H1 (cell line): ENCODE results near the gene GJC2. TPM values are rescaled to one million over a fixed set of nuclear protein-coding genes. Genes with fewer than 3 reads are reported as not detected.

Experiments used
- CTCF ChIA-PET: fragments of 300-600 bp; sonication (Branson Sonifier 250); formaldehyde crosslinking; loops from one replicate; lab custom pipeline; 2021; ENCODE audit not compliant: partially characterized antibody; lab: Charles Lee
- POLR2A ChIA-PET: fragments of 300-600 bp; sonication (Branson Sonifier 250); formaldehyde crosslinking; loops from one replicate; lab custom pipeline; 2021; ENCODE audit warnings: inconsistent platforms; ENCODE audit not compliant: partially characterized antibody; lab: Charles Lee
- DNase-seq, 2 experiments: peaks; one replicate each; pipeline versions ENCODE4 v3.0.0 to v3.0.0-alpha.2; 2010 to 2022; ENCODE audit warnings: low spot score in 2 of 2, low read depth in 1 of 2, mixed read lengths in 1 of 2
- FAIRE-seq: peaks from 2 replicates; lab custom pipeline; 2011; peaks lifted over from hg19 to GRCh38; lab: Jason Lieb, UNC
- H2AFZ ChIP-seq: 2 replicates; pipeline ENCODE4 v1.8.1; 2012; ENCODE audit warnings: low read length, inconsistent platforms
- H2AK5ac ChIP-seq: 2 replicates; pipeline ENCODE4 v1.6.1; 2013; ENCODE audit warnings: low read depth, low read length
- H2BK120ac ChIP-seq: replicated peaks from 2 replicates; pipeline ENCODE3; 2013; ENCODE audit warnings: low read depth, low read length, inconsistent platforms
- H2BK12ac ChIP-seq: 2 replicates; pipeline ENCODE4 v1.6.1; 2013; ENCODE audit warnings: low read depth, low read length
- H2BK15ac ChIP-seq: 2 replicates; pipeline ENCODE4 v1.6.1; 2013; ENCODE audit warnings: low read length
- H2BK20ac ChIP-seq: 2 replicates; pipeline ENCODE4 v1.6.1; 2013; ENCODE audit warnings: low read length
- H2BK5ac ChIP-seq: 2 replicates; pipeline ENCODE4 v1.6.1; 2013; ENCODE audit warnings: low read depth, low read length
- H3K14ac ChIP-seq: 2 replicates; pipeline ENCODE4 v1.6.1; 2013; ENCODE audit warnings: inconsistent platforms; ENCODE audit not compliant: insufficient read length
- H3K18ac ChIP-seq: 2 replicates; pipeline ENCODE4 v1.6.1; 2013; ENCODE audit warnings: low read length; ENCODE audit errors: extremely low read depth
- H3K23ac ChIP-seq: 2 replicates; pipeline ENCODE4 v1.6.1; 2013; ENCODE audit warnings: inconsistent platforms; ENCODE audit not compliant: insufficient read length
- H3K23me2 ChIP-seq: 2 replicates; pipeline ENCODE4 v1.6.1; 2013; ENCODE audit warnings: low read depth, low read length
- H3K27ac ChIP-seq: 2 replicates; pipeline ENCODE4 v1.6.1; 2011; ENCODE audit warnings: low read depth, low read length, inconsistent platforms
- H3K27me3 ChIP-seq, 4 experiments: replicated peaks in 1 of 4; 1 replicate in 1 of 4; 2 replicates in 3 of 4; pipeline versions ENCODE4 v1.6.1 to v1.8.1; 2011 to 2013; ENCODE audit warnings: low read length in 3 of 4, mild to moderate bottlenecking in 3 of 4, inconsistent platforms in 2 of 4, mixed read lengths in 2 of 4, moderate library complexity in 1 of 4; ENCODE audit not compliant: control insufficient read depth in 3 of 4, insufficient read depth in 3 of 4; ENCODE audit errors: extremely low read depth in 1 of 4
- H3K36me3 ChIP-seq, 4 experiments: 2 replicates each; pipeline versions ENCODE4 v1.6.1 to v1.8.1; 2011 to 2013; ENCODE audit warnings: mild to moderate bottlenecking in 4 of 4, low read length in 3 of 4, moderate library complexity in 2 of 4, control low read depth in 1 of 4, inconsistent platforms in 1 of 4; ENCODE audit not compliant: insufficient read depth in 4 of 4, control insufficient read depth in 2 of 4
- H3K4ac ChIP-seq: replicated peaks from 2 replicates; pipeline ENCODE3; 2013; ENCODE audit warnings: low read length, low read depth, mixed read lengths, inconsistent platforms; ENCODE audit not compliant: insufficient read length
- H3K4me1 ChIP-seq, 4 experiments: replicated peaks in 1 of 4; 1 replicate in 1 of 4; 2 replicates in 3 of 4; pipeline versions ENCODE4 v1.6.1 to v1.8.1; 2011 to 2013; ENCODE audit warnings: low read length in 3 of 4, inconsistent platforms in 2 of 4, mixed read lengths in 1 of 4; ENCODE audit not compliant: insufficient read depth in 4 of 4, control insufficient read depth in 3 of 4
- H3K4me2 ChIP-seq, 2 experiments: 2 replicates each; pipeline versions ENCODE4 v1.6.1 to v1.8.1; 2011 to 2013; ENCODE audit warnings: low read depth in 2 of 2, low read length in 2 of 2, control low read depth in 1 of 2, inconsistent platforms in 1 of 2, mild to moderate bottlenecking in 1 of 2; ENCODE audit not compliant: insufficient read depth in 1 of 2
- H3K4me3 ChIP-seq, 4 experiments: fragments of 200-600, 300-600 bp in 1 of 4; sonication (generic), shearing (Covaris generic), sonication (Bioruptor Twin) in 1 of 4; 2 replicates each; pipeline versions ENCODE4 v1.5.1 to v1.8.1; 2011 to 2016; ENCODE audit warnings: low read length in 4 of 4, low read depth in 3 of 4, control low read depth in 2 of 4, inconsistent platforms in 2 of 4, mild to moderate bottlenecking in 2 of 4, mixed read lengths in 1 of 4, moderate library complexity in 1 of 4; ENCODE audit not compliant: insufficient read depth in 2 of 4; ENCODE audit errors: extremely low read depth in 1 of 4
- H3K56ac ChIP-seq: replicated peaks from 2 replicates; pipeline ENCODE3; 2013; ENCODE audit warnings: low read depth, mild to moderate bottlenecking, mixed read lengths, low read length, inconsistent platforms; ENCODE audit not compliant: insufficient read length
- H3K79me1 ChIP-seq: 2 replicates; pipeline ENCODE4 v1.6.1; 2013; ENCODE audit warnings: low read depth, low read length, control low read depth
- H3K79me2 ChIP-seq, 2 experiments: 2 replicates each; pipeline versions ENCODE4 v1.6.1 to v1.8.1; 2012 to 2013; ENCODE audit warnings: low read length in 2 of 2, mild to moderate bottlenecking in 2 of 2, inconsistent platforms in 1 of 2; ENCODE audit not compliant: insufficient read depth in 2 of 2, control insufficient read depth in 1 of 2
- H3K9ac ChIP-seq, 4 experiments: replicated peaks in 1 of 4; 1 replicate in 1 of 4; 2 replicates in 3 of 4; pipeline versions ENCODE4 v1.6.1 to v1.8.1; 2011 to 2013; ENCODE audit warnings: low read depth in 3 of 4, low read length in 3 of 4, control low read depth in 2 of 4, mild to moderate bottlenecking in 2 of 4, moderate library complexity in 2 of 4, inconsistent platforms in 1 of 4; ENCODE audit errors: extremely low read depth in 1 of 4
- H3K9me3 ChIP-seq, 2 experiments: 2 replicates each; pipeline versions ENCODE4 v1.6.1 to v1.8.1; 2012 to 2013; ENCODE audit warnings: mild to moderate bottlenecking in 2 of 2, moderate library complexity in 2 of 2, control low read depth in 1 of 2, inconsistent platforms in 1 of 2, low read depth in 1 of 2, low read length in 1 of 2, mixed read lengths in 1 of 2; ENCODE audit not compliant: insufficient read depth in 2 of 2
- H4K20me1 ChIP-seq, 2 experiments: replicated peaks in 1 of 2; 2 replicates each; pipeline versions ENCODE3 to v1.8.1; 2011 to 2013; ENCODE audit warnings: inconsistent platforms in 2 of 2, low read length in 2 of 2, mild to moderate bottlenecking in 1 of 2; ENCODE audit not compliant: insufficient read depth in 2 of 2, control insufficient read depth in 1 of 2
- H4K5ac ChIP-seq: 2 replicates; pipeline ENCODE4 v1.6.1; 2013; ENCODE audit warnings: low read length, low read depth, mixed read lengths, inconsistent platforms; ENCODE audit not compliant: insufficient read length
- H4K8ac ChIP-seq: 2 replicates; pipeline ENCODE4 v1.8.0; 2013; ENCODE audit warnings: mild to moderate bottlenecking, moderate library complexity, low read length, inconsistent platforms; ENCODE audit not compliant: insufficient read depth; ENCODE audit errors: extremely low read depth
- H4K91ac ChIP-seq: replicated peaks from 2 replicates; pipeline ENCODE3; 2013; ENCODE audit warnings: low read length, mixed read lengths, inconsistent platforms; ENCODE audit not compliant: insufficient read length
- ASH2L ChIP-seq: fragments of 200-600, 300-600 bp; sonication (generic); IDR thresholded peaks from one replicate; pipeline ENCODE4 v1.7.1; 2017; ENCODE audit warnings: low read length
- GABPA ChIP-seq: IDR thresholded peaks from 2 replicates; pipeline ENCODE4 v1.6.1; 2011; ENCODE audit warnings: mild to moderate bottlenecking, low read length, moderate library complexity, borderline replicate concordance; ENCODE audit not compliant: insufficient read depth
- GTF2F1 ChIP-seq: IDR thresholded peaks from 2 replicates; pipeline ENCODE4 v1.6.1; 2012; ENCODE audit warnings: low read depth, low read length, improper control_type of control experiment, borderline replicate concordance
- HDAC6 ChIP-seq: IDR thresholded peaks from one replicate; pipeline ENCODE4 v1.7.1; 2012; ENCODE audit warnings: low read depth, mild to moderate bottlenecking, inconsistent platforms, low read length, moderate library complexity
- KDM1A ChIP-seq: fragments of 200-600, 300-600 bp; sonication (generic); IDR thresholded peaks from 2 replicates; pipeline ENCODE4 v1.7.1; 2016; ENCODE audit warnings: mild to moderate bottlenecking, low read length, borderline replicate concordance
- KDM5A ChIP-seq: fragments of 200-600 bp; IDR thresholded peaks from 2 replicates; pipeline ENCODE4 v1.7.1; 2012; ENCODE audit warnings: mild to moderate bottlenecking, low read length, inconsistent platforms, mixed read lengths
- RFX5 ChIP-seq: IDR thresholded peaks from 2 replicates; pipeline ENCODE4 v1.6.1; 2011; ENCODE audit warnings: low read depth, low read length, improper control_type of control experiment, borderline replicate concordance
- SP2 ChIP-seq: IDR thresholded peaks from 2 replicates; pipeline ENCODE4 v1.6.1; 2012; ENCODE audit warnings: mild to moderate bottlenecking, low read length, inconsistent platforms
- TAF1 ChIP-seq: IDR thresholded peaks from 2 replicates; pipeline ENCODE4 v1.6.1; 2011; ENCODE audit warnings: mild to moderate bottlenecking, low read depth, low read length
- TAF7 ChIP-seq: optimal IDR thresholded peaks from 2 replicates; pipeline ENCODE3; 2011; ENCODE audit warnings: low read depth, mild to moderate bottlenecking, inconsistent platforms, low read length, moderate library complexity, borderline replicate concordance
- ZNF274 ChIP-seq: IDR thresholded peaks from 2 replicates; pipeline ENCODE4 v1.7.0; 2012; ENCODE audit warnings: low read length, borderline replicate concordance; ENCODE audit errors: extremely low read depth
- WGBS, 2 experiments: shearing (Covaris generic) in 1 of 2; methylation state at CpG; one replicate each; pipeline versions ENCODE4 v1.1.6 to v1.1.7; 2013 to 2015; ENCODE audit warnings: low lambda C conversion rate in 2 of 2, mixed read lengths in 2 of 2, inconsistent platforms in 1 of 2, low coverage in 1 of 2, missing lambda C conversion rate in 1 of 2; ENCODE audit not compliant: insufficient replicate concordance in 2 of 2, insufficient coverage in 1 of 2, insufficient read length in 1 of 2; ENCODE audit errors: extremely low coverage in 1 of 2, missing lambda C conversion rate in 1 of 2; 5-methylcytosine and 5-hydroxymethylcytosine counted together
- polyA plus RNA-seq, 7 experiments: library from polyadenylated mRNA; depleted of rRNA in 3 of 7; stranded (reverse) in 5 of 7; unstranded in 2 of 7; fragments of >200 nt in 5 of 7; fragments of 200-250 nt in 2 of 7; gene quantifications; 1 replicate in 5 of 7; 2 replicates in 1 of 7; 4 replicates in 1 of 7; pipeline versions ENCODE4 v1.2.1 to v1.2.3, GENCODE V29; 2011 to 2013; ENCODE audit warnings: missing spikeins in 2 of 7, mixed read lengths in 2 of 7
- total RNA-seq: library from RNA; stranded (reverse); fragmentation: NEBNext Ultra II Directional; extraction: Animal tissue kit (Norgen Biotek cat#: 25700); gene quantifications from 2 replicates; pipeline ENCODE4 v1.2.1, GENCODE V29; 2021
- TF ChIP-seq, protein P1 (sequence below): IDR thresholded peaks from 2 replicates; pipeline ENCODE4 v1.6.1; 2011; ENCODE audit warnings: low read length, improper control_type of control experiment
- TF ChIP-seq, protein P2 (sequence below): IDR thresholded peaks from 2 replicates; pipeline ENCODE4 v1.6.1; 2012; ENCODE audit warnings: inconsistent platforms

The GJC2 gene
- total and polyA plus RNA-seq, 2 of the 8 experiments (the other 6 are each of a cell fraction or from before 2014, with no cell fraction given) = 0.17 to 0.54 TPM

DNA sequence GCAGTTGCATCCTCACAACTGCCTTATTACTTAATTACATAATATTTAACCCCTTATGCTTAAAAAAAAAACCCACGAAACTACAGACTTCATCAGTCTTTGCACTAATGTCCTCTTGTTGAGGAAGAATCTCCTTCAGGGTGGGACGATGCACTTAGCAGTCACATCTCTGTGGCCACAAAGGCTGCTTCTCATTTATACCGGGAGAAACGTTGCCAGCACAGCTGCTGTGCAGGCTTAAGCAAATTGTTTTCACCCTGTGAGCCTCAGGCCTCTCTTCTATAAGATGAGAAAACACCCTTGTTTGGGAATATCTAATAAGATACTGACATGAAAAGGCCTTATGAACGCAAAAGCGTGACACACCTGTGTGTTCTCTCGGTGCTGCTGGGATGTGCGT lies 55.2 kb downstream of the GJC2 start:
- POLR2A ChIA-PET = interaction anchor here (1.6 kb wide), 1 partner anchor 32 kb away, joined by 4 read pairs; no protein-coding TSS in a partner anchor
- peaks cover 0 to 3% (median 0%) of the 10 kb centered on the region in 4 experiments; a peak in 2 of 7 replicates for H3K4me1 ChIP-seq
- 79% methylated on average over 8 of the region's 8 CpGs; no CpG with 5 or more reads in 1 of the 2 experiments for WGBS, 2 experiments
- no peak overlapping the region for H3K23ac ChIP-seq
- peaks cover 0 to 2% of the 10 kb centered on the region in 2 experiments for H4K20me1 ChIP-seq
- H2AK5ac ChIP-seq = no peak overlapping the region
- H3K27me3 ChIP-seq = peaks cover 0 to 15% (median 4%) of the 10 kb centered on the region in 4 experiments; a peak in 2 of 7 replicates
- CTCF ChIA-PET = interaction anchor here (0.8 to 1.6 kb wide), 6 partner anchors 14 to 66 kb away, joined by 3 to 5 read pairs (median 3); no protein-coding TSS in a partner anchor
- H3K79me1 ChIP-seq = no peaks in the 10 kb centered on the region
- DNase-seq (no peak), FAIRE-seq (no peak)
- no peak overlapping the region for H3K18ac ChIP-seq
- no peak overlapping the region for H2BK20ac ChIP-seq
- H3K79me2 ChIP-seq = no peaks in the 10 kb centered on the region
- no peak overlapping the region for H3K4me2 ChIP-seq
- H3K9me3 ChIP-seq = peaks cover under 1 to 10% of the 10 kb centered on the region in 2 experiments; a peak in 1 of 4 replicates
- H3K14ac ChIP-seq = no peak overlapping the region
- no peak overlapping the region for H4K5ac ChIP-seq
- no peak overlapping the region for H3K27ac ChIP-seq
- H2BK5ac ChIP-seq = no peak overlapping the region
- no peak overlapping the region for H3K9ac ChIP-seq
- H2AFZ ChIP-seq = no peak overlapping the region
- no peak overlapping the region for H2BK120ac ChIP-seq
- no peak overlapping the region for H3K4ac ChIP-seq
- H2BK15ac ChIP-seq = no peak overlapping the region
- H3K4me3 ChIP-seq = no peak overlapping the region
- no peak overlapping the region for H3K56ac ChIP-seq
- no peak overlapping the region for H4K8ac ChIP-seq
- no peaks in the 10 kb centered on the region for H3K36me3 ChIP-seq
- no peaks in the 10 kb centered on the region; the same call in 1 of the 2 replicates for H3K23me2 ChIP-seq
- H4K91ac ChIP-seq = no peak overlapping the region
- H2BK12ac ChIP-seq = no peak overlapping the region
- TF ChIP-seq KDM1A (no peak), GABPA (no peak), HDAC6 (no peak), RFX5 (no peak), TAF7 (no peak), ASH2L (no peak), GTF2F1 (no peak), KDM5A (no peak), ZNF274 (no peak), TAF1 (no peak), SP2 (no peak)
- TF ChIP-seq, protein P1, sequence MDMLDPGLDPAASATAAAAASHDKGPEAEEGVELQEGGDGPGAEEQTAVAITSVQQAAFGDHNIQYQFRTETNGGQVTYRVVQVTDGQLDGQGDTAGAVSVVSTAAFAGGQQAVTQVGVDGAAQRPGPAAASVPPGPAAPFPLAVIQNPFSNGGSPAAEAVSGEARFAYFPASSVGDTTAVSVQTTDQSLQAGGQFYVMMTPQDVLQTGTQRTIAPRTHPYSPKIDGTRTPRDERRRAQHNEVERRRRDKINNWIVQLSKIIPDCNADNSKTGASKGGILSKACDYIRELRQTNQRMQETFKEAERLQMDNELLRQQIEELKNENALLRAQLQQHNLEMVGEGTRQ = no peak
- TF ChIP-seq, protein P2, sequence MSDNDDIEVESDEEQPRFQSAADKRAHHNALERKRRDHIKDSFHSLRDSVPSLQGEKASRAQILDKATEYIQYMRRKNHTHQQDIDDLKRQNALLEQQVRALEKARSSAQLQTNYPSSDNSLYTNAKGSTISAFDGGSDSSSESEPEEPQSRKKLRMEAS = no peak
